CD4-positive, alpha-beta T cell treated with Interleukin-12 subunit alpha and Interleukin-12 subunit beta, for 1 hour (primary cell): ENCODE data around the gene DUSP14.
A peak's percentile ranks its signal among the peaks of the same experiment; 100 is the strongest.

Source experiments
- DNase-seq: peaks from one replicate; pipeline ENCODE4 v3.0.0-alpha.2; 2020

The DUSP14 gene

GRCh38 chr17:37517881-37518280 is 28.2 kb downstream of the DUSP14 start:
- no peak for DNase-seq

GRCh38 chr17:37518826-37519225 is 29.1 kb downstream of the DUSP14 start:
- DNase-seq, result no peak

GRCh38 chr17:37519251-37519985 is 29.7 kb downstream of the DUSP14 start:
- no peak for DNase-seq

- no peak for DNase-seq
Observed at GRCh38 chr17:37520174-37520573, 30.5 kb downstream of the DUSP14 start.

- no peak for DNase-seq
Observed at GRCh38 chr17:37521821-37522220, 32.1 kb downstream of the DUSP14 start.

GRCh38 chr17:37523715-37524219 is 34.1 kb downstream of the DUSP14 start:
- no peak for DNase-seq

GRCh38 chr17:37527249-37527851 is 37.7 kb downstream of the DUSP14 start:
- peak; percentile 50 for DNase-seq

GRCh38 chr17:37530420-37530819 is 40.7 kb downstream of the DUSP14 start:
- DNase-seq, result no peak

GRCh38 chr17:37532756-37533155 is 43.1 kb downstream of the DUSP14 start:
- no peak for DNase-seq

GRCh38 chr17:37535906-37536305 is 46.2 kb downstream of the DUSP14 start:
- no peak for DNase-seq

- no peak for DNase-seq
Observed at GRCh38 chr17:37538981-37539659, 49.4 kb downstream of the DUSP14 start.

GRCh38 chr17:37541880-37542660 is 52.4 kb downstream of the DUSP14 start:
- no peak for DNase-seq

- no peak for DNase-seq
Observed at GRCh38 chr17:37543637-37544052, 54.0 kb downstream of the DUSP14 start.

- no peak for DNase-seq
Observed at GRCh38 chr17:37545486-37545885, 55.8 kb downstream of the DUSP14 start.

GRCh38 chr17:37546302-37546701 is 56.6 kb downstream of the DUSP14 start:
- DNase-seq, result no peak

- DNase-seq, result no peak
Observed at GRCh38 chr17:37547986-37548385, 58.3 kb downstream of the DUSP14 start.

GRCh38 chr17:37551788-37552187 is 62.1 kb downstream of the DUSP14 start:
- no peak for DNase-seq

GRCh38 chr17:37553401-37553966 is 63.8 kb downstream of the DUSP14 start:
- DNase-seq, result no peak

- DNase-seq, result no peak
Observed at GRCh38 chr17:37555386-37555785, 65.7 kb downstream of the DUSP14 start.

- DNase-seq, result no peak
Observed at GRCh38 chr17:37557482-37557881, 67.8 kb downstream of the DUSP14 start.

GRCh38 chr17:37558299-37558698 is 68.6 kb downstream of the DUSP14 start:
- DNase-seq, result no peak

- DNase-seq, result no peak
Observed at GRCh38 chr17:37562016-37562745, 72.5 kb downstream of the DUSP14 start.
